ENCODE measurements around the gene MACIR.

DNA sequence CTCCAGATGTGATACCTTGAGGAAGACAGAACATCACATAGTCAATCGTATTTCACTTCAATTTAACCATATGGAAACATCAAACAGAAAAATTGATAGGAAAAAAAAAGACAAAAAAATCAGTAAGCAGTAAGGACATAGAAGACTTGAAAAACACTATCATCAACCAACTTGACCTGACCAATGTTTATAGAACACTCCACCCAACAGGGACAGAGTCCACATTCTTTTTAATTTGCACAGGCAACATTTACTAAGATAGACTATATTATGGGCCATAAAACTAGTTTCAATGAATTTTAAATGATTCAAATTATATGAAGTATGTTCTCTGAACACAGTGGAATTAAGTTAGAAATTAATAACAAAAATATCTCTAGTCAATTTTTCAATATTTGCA lies 20.8 kb upstream of the MACIR start:
- TF ChIP-seq POLR2AphosphoS5 (IDR thresholded peaks at IDR 0.05; ENCODE audit: low read depth, low read length), result no peak
- no peak for TF ChIP-seq SIN3A (IDR thresholded peaks at IDR 0.05; ENCODE audit: borderline replicate concordance, insufficient read depth, low read length)

Data from PFSK-1 (cell line).